ENCODE results near the gene DLG2.

Gene DLG2

DNA sequence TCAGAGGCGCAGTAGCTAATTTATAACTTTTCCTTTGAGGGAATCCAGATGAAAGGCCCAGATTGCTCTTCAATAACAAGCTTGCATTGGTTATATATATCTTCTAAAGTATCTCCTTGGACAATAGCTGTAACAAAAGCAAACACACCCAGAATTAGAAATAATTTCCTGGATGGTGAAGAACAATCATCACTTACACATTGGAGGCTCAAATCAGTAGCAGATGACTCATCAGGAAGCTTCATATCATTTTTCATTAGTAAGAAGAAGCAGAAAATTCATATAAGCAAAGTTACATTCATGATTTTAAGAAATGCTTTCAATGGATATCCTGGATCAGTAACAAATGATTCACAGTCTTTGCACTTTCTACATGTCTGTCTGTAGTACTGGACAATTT, 2167.3 kb downstream of the DLG2 start:
- Histone ChIP-seq H3K27ac (replicated peaks) (no peak overlapping the region), H3K27me3 (ENCODE audit: insufficient read depth, poor library complexity, severe bottlenecking) (no peaks in the 10 kb centered on the region), H3K4me3 (replicated peaks; ENCODE audit: insufficient read depth, low read length) (no peak overlapping the region)
- TF ChIP-seq POLR2AphosphoS5 (IDR thresholded peaks at IDR 0.05; ENCODE audit: low read depth) = no peak
- no peak for TF ChIP-seq SPI1 (IDR thresholded peaks at IDR 0.05; ENCODE audit: borderline replicate concordance, low read depth)
- TF ChIP-seq, protein P1, sequence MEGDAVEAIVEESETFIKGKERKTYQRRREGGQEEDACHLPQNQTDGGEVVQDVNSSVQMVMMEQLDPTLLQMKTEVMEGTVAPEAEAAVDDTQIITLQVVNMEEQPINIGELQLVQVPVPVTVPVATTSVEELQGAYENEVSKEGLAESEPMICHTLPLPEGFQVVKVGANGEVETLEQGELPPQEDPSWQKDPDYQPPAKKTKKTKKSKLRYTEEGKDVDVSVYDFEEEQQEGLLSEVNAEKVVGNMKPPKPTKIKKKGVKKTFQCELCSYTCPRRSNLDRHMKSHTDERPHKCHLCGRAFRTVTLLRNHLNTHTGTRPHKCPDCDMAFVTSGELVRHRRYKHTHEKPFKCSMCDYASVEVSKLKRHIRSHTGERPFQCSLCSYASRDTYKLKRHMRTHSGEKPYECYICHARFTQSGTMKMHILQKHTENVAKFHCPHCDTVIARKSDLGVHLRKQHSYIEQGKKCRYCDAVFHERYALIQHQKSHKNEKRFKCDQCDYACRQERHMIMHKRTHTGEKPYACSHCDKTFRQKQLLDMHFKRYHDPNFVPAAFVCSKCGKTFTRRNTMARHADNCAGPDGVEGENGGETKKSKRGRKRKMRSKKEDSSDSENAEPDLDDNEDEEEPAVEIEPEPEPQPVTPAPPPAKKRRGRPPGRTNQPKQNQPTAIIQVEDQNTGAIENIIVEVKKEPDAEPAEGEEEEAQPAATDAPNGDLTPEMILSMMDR (IDR thresholded peaks at IDR 0.05; ENCODE audit: insufficient read depth, low read length) = no peak
- no peak for TF ChIP-seq GABPA (IDR thresholded peaks at IDR 0.05; ENCODE audit: low read depth)
- TF ChIP-seq, protein P2, sequence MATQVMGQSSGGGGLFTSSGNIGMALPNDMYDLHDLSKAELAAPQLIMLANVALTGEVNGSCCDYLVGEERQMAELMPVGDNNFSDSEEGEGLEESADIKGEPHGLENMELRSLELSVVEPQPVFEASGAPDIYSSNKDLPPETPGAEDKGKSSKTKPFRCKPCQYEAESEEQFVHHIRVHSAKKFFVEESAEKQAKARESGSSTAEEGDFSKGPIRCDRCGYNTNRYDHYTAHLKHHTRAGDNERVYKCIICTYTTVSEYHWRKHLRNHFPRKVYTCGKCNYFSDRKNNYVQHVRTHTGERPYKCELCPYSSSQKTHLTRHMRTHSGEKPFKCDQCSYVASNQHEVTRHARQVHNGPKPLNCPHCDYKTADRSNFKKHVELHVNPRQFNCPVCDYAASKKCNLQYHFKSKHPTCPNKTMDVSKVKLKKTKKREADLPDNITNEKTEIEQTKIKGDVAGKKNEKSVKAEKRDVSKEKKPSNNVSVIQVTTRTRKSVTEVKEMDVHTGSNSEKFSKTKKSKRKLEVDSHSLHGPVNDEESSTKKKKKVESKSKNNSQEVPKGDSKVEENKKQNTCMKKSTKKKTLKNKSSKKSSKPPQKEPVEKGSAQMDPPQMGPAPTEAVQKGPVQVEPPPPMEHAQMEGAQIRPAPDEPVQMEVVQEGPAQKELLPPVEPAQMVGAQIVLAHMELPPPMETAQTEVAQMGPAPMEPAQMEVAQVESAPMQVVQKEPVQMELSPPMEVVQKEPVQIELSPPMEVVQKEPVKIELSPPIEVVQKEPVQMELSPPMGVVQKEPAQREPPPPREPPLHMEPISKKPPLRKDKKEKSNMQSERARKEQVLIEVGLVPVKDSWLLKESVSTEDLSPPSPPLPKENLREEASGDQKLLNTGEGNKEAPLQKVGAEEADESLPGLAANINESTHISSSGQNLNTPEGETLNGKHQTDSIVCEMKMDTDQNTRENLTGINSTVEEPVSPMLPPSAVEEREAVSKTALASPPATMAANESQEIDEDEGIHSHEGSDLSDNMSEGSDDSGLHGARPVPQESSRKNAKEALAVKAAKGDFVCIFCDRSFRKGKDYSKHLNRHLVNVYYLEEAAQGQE (IDR thresholded peaks at IDR 0.05; ENCODE audit: insufficient replicate concordance, low read depth) = no peak
- no peak for DNase-seq (ENCODE audit: low read depth in 1 of 2, low spot score in 1 of 2)

DNA sequence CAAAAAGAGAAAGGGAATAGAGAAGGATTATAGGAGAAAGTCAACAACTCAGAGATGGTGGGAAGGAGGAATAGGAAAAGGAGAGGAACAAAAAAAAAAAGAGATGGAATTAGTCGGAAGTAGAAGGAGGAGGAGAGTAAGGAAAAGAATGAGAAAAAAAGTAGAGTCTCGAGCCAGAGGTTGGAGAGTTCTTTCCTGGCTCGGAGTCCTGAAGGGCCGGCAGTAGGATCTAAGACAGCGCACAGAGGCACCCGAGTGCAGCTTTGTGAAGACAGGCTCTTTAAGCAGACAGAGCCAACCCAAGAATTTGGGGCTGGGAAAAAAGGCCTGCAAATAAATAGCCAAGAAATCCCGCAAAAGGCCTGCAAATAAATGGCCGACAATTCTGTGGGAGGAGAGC, 2170.6 kb downstream of the DLG2 start:
- Histone ChIP-seq H3K27ac (replicated peaks) (no peak overlapping the region), H3K27me3 (ENCODE audit: insufficient read depth, poor library complexity, severe bottlenecking) (no peaks in the 10 kb centered on the region), H3K4me3 (replicated peaks; ENCODE audit: insufficient read depth, low read length) (no peak overlapping the region)
- no peak for DNase-seq (ENCODE audit: low read depth in 1 of 2, low spot score in 1 of 2)
- TF ChIP-seq POLR2AphosphoS5 (IDR thresholded peaks at IDR 0.05; ENCODE audit: low read depth) = no peak
- TF ChIP-seq, protein P2 (IDR thresholded peaks at IDR 0.05; ENCODE audit: insufficient replicate concordance, low read depth) = no peak
- no peak for TF ChIP-seq SPI1 (IDR thresholded peaks at IDR 0.05; ENCODE audit: borderline replicate concordance, low read depth)
- TF ChIP-seq, protein P1 (IDR thresholded peaks at IDR 0.05; ENCODE audit: insufficient read depth, low read length) = no peak
- no peak for TF ChIP-seq GABPA (IDR thresholded peaks at IDR 0.05; ENCODE audit: low read depth)

DNA sequence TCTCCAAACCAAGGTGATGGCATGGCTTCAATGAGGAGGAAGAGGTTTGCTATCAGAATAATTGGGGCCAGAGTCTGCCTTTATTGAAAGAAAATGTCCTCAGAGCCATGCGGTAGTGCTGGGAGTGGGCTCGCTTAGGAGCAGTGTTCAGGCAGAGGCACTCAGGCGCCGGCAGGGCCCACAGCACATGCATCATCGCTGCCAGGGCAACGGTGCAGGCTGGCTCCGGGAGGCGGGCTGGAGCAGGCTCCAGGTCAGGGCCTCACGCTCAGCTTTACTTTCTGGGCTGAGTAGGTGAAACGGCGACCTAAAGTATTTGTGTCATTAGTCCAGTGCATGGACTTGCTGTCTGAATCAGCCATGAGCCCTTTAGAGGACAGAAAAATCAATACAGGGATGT, 2171.1 kb downstream of the DLG2 start:
- H3K27ac ChIP-seq (replicated peaks) = no peak overlapping the region

More for the DNA sequence above, 2171.1 kb downstream of the DLG2 start:
- no peaks in the 10 kb centered on the region for H3K27me3 ChIP-seq (ENCODE audit: insufficient read depth, poor library complexity, severe bottlenecking)
- no peak for TF ChIP-seq SPI1 (IDR thresholded peaks at IDR 0.05; ENCODE audit: borderline replicate concordance, low read depth)
- TF ChIP-seq POLR2AphosphoS5 (IDR thresholded peaks at IDR 0.05; ENCODE audit: low read depth) = no peak
- TF ChIP-seq, protein P2 (IDR thresholded peaks at IDR 0.05; ENCODE audit: insufficient replicate concordance, low read depth) = no peak
- TF ChIP-seq, protein P1 (IDR thresholded peaks at IDR 0.05; ENCODE audit: insufficient read depth, low read length) = no peak
- no peak for TF ChIP-seq GABPA (IDR thresholded peaks at IDR 0.05; ENCODE audit: low read depth)
- H3K4me3 ChIP-seq (replicated peaks; ENCODE audit: insufficient read depth, low read length) = no peak overlapping the region
- DNase-seq (ENCODE audit: low read depth in 1 of 2, low spot score in 1 of 2) = no peak
